Stimulated activated CD8-positive, alpha-beta memory T cell treated with anti-CD3 and anti-CD28 coated beads, Interleukin-7, amount 100 ng/mL, for 24 hours (primary cell): Measurements from ENCODE around the gene SCIN.

Experiments
- DNase-seq: peaks from one replicate; pipeline ENCODE4 v3.0.0-alpha.2; 2020; ENCODE audit warnings: low read depth

Gene SCIN

GRCh38 chr7:12569673-12570072 lies 847 bp upstream of the SCIN start:
- DNase-seq: no peak

GRCh38 chr7:12570168-12570533 lies 369 bp upstream of the SCIN start:
- no peak for DNase-seq

GRCh38 chr7:12571691-12572090 lies 1.2 kb downstream of the SCIN start:
- DNase-seq: no peak

DNA sequence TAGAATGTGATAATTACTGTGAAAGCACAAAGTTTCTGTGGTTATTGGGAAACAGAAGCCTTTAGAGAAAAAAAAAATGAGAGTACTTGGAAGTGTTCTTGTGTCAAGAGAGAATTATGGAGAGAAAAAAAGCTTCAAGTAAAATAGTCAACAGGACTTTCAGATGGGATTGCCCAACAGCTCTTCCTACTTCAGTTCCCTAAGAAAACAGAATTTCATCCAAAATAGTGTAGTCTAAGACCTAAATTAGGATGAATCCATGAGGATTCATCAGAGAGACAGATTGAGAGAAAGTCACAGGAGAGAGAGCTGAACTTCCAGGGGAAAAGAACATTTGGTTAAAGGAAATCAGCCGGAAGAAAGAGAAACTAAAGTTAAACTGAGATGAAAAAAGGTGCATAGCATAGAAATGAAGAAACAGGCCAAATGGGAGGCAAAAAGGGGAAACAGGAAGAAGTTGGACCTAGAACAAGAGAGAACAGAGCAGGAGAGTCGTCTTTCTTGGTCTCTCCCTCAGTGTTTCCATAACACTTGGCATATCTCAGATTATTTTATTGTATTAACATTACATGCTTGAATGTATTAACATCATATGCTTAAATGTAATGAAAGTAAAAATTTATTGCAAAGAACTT lies 2.5 kb downstream of the SCIN start:
- DNase-seq: no peak

DNA sequence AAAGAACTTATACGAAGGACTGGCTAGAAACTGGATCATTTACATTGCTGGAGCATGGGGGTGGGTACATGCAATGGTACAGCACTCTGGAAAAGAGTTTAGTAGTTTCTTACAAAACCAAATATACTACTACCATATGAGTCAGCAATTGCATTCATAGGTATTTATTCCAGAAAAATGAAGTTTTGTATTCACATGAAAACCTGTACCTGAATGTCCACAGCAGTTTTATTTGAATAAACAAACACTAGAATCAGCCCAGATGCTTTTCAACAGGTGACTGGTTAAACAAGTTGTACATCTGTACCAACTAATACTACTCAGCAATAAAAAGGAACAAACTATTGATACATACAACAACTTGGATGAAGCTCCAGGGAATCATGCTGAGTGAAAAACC lies 3.4 kb downstream of the SCIN start:
- DNase-seq: no peak

- DNase-seq: no peak
Observed at GRCh38 chr7:12578930-12579640, 8.6 kb downstream of the SCIN start.

DNA sequence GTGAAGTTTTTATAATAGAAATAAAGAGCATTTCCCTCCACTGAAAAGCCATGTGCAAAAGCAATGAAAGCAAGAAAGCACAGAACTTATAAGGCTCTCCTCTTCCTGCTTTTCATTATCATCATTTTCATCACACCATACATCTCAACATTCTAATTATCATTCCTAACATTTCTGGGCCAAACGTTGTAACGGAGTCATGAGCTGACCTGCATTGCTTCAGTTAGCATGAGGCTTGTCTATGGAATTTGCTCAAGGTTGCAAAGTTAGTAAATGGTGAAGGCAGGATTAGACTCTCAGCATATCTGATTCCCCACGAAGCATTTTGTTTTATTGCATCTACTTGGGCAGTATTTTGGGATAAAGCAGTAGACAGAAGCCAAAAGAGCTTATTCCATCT lies 11.4 kb downstream of the SCIN start:
- no peak for DNase-seq

GRCh38 chr7:12582362-12582761 lies 11.8 kb downstream of the SCIN start:
- DNase-seq: no peak

DNA sequence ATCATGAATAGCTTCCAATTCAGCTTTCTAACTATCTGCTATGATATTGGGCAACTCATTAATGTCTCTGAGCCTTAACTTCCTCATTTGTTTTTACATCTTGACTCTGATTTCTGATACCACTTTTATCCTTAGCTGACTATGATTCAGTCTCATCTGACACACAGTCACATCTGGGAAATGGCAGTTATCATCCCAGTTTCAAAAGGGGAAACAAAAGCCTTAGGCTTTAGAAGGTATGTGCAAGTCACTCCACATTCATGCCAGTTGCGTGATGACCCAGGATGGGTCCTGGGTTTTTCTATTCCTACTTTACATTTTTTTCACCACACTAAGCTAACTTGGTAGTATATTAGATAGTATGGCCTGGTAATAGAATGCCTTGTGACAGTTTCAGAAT lies 12.7 kb downstream of the SCIN start:
- no peak for DNase-seq

GRCh38 chr7:12583922-12584321 lies 13.4 kb downstream of the SCIN start:
- DNase-seq: no peak

DNA sequence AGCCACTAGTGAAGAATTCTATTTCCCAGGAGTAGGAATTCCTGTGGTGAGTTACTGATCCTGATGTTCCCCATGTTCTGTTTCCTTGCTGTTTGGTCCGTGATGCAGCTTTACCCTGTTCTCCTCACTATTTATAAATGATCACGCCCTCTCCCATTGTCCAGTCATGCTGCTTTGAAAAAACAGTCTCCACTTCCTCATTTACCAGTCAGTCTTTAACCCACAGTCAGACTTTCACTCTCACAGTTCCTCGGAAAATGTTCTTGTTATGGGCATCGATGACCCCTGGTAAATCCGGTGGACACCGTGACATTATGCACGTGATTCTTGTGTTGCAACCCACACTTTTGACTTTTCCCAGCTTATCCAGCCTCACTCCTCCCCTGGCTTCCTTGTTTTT lies 14.4 kb downstream of the SCIN start:
- DNase-seq: no peak

DNA sequence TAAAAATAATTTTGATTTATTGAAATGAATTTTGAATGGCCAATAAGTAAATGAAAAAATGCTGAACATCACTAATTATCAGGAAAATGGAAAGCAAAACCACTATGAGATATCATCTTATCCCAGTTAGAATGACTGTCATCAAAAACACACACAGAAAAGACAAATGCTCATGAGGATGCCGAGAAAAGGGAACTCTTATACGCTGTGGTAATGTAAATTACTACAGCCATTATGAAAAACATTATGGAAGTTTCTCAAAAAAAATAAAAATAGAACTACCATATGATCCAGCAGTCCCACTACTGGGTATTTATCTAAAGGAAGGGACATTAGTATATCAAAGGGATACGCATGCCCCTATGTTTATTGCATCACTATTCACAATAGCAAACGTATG lies 15.8 kb downstream of the SCIN start:
- DNase-seq: no peak

GRCh38 chr7:12588259-12588904 lies 17.9 kb downstream of the SCIN start:
- no peak for DNase-seq

DNA sequence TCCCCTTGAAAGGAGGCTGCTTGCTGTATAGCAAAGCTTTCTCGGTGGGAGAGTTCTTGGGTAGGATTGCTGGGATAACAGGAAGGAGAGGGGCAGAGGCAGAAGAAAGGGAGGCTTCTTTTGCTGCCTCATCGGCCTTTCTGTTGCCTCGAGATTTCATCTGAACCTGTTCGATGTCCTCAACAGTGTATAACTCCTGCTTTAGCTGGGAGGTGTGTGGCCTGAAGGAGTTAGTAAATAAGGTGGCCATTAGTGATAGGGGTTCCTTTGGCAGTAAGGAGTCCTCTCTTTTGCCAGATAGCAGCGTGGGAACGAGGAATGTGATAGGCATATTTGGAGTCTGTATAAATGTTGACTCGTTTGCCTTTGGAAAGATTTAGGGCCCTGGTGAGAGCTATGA lies 20.0 kb downstream of the SCIN start:
- no peak for DNase-seq

- no peak for DNase-seq
Observed at GRCh38 chr7:12594122-12594897, 23.8 kb downstream of the SCIN start.

DNA sequence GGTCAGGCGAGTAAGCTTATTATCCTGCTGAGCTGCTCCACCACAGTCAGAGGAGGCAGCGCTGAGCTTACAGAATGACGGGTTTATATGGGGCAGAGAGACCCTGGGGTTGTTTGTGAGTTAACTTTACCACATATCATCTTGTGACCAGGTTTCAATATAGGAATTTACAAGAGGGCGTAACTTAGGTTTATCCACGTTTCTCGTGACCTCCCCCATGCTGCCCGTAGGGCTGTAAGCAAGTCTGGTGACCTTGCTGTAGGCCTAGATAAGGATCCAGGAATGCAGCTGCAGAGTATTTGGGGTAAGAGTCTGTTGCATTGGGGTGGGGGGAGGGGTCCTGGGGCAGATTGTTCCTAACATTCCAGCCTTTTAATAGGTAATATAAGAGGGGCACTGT lies 24.6 kb downstream of the SCIN start:
- no peak for DNase-seq

- no peak for DNase-seq
Observed at GRCh38 chr7:12596225-12596790, 25.8 kb downstream of the SCIN start.

- no peak for DNase-seq
Observed at GRCh38 chr7:12601302-12601869, 30.9 kb downstream of the SCIN start.

GRCh38 chr7:12607134-12607533 lies 36.6 kb downstream of the SCIN start:
- DNase-seq: no peak

DNA sequence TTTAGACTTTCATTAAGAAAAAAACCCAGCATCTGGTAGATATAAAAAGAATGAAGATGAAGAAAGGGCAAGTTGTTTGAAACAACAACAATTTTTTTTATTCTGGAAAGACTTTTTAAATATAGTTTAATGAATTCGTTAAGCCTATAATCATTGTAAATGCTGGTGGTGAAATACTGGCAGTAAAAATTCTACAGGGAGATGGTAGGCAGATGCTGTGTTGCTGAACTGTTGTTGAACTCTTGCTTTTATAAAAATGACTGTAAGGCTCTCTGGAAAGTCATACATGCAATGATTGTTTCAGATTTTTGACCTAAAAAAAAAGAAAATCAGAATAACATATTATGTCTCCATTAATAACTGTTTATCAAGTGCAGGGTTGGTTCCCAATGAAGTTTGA lies 39.0 kb downstream of the SCIN start:
- no peak for DNase-seq

DNA sequence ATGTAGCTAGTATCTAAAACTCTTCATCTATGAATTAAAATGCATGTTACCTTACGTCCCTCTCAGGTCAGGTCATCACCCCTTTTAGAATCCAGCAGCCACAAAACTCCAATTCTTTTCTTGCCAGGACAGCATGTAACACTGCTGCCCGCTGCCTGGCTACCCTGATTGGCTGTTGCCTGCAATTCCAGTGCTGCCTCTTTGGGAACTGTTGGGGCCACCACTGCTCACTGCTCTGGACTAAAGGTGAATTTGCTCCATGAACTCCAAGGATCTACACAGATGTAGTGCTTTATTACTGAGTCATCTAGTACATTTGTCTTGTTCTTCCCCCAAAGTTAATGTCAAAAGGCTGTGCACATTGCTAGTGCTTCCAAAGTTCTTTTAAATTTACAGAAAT lies 40.4 kb downstream of the SCIN start:
- DNase-seq: no peak

GRCh38 chr7:12612622-12613021 lies 42.1 kb downstream of the SCIN start:
- no peak for DNase-seq
